ENCODE results near the gene GPR32.

Gene GPR32

GRCh38 chr19:50790922-50791467 is 20.7 kb downstream of the GPR32 start:
- DNase-seq (ENCODE audit: low spot score) = no peak
- H3K4me3 ChIP-seq = no peak overlapping the region
- no peak overlapping the region for H3K27ac ChIP-seq
- no peak for TF ChIP-seq CTCF (IDR thresholded peaks at IDR 0.05)

- TF ChIP-seq CTCF (IDR thresholded peaks at IDR 0.05) = no peak
- no peak overlapping the region for H3K27ac ChIP-seq
- no peak for DNase-seq (ENCODE audit: low spot score)
- H3K4me3 ChIP-seq = no peak overlapping the region
Observed at GRCh38 chr19:50791594-50792271, 21.5 kb downstream of the GPR32 start.

- DNase-seq (ENCODE audit: low spot score) = no peak
- H3K27ac ChIP-seq = no peak overlapping the region
- TF ChIP-seq CTCF (IDR thresholded peaks at IDR 0.05) = no peak
- no peak overlapping the region for H3K4me3 ChIP-seq
Observed at GRCh38 chr19:50792272-50793250, 22.3 kb downstream of the GPR32 start.

GRCh38 chr19:50793558-50794065 is 23.3 kb downstream of the GPR32 start:
- Histone ChIP-seq H3K4me3 (no peak overlapping the region), H3K27ac (no peak overlapping the region)
- no peak for TF ChIP-seq CTCF (IDR thresholded peaks at IDR 0.05)
- DNase-seq (ENCODE audit: low spot score) = no peak

GRCh38 chr19:50794074-50794875 is 24.0 kb downstream of the GPR32 start:
- no peak overlapping the region for H3K4me3 ChIP-seq
- no peak overlapping the region for H3K27ac ChIP-seq
- DNase-seq (ENCODE audit: low spot score) = no peak
- no peak for TF ChIP-seq CTCF (IDR thresholded peaks at IDR 0.05)

- Histone ChIP-seq H3K27ac (no peak overlapping the region), H3K4me3 (no peak overlapping the region)
- DNase-seq (ENCODE audit: low spot score) = no peak
- no peak for TF ChIP-seq CTCF (IDR thresholded peaks at IDR 0.05)
Observed at GRCh38 chr19:50794876-50795663, 24.8 kb downstream of the GPR32 start.

Data from coronary artery (tissue), 2 donors.